MM.1S (cell line): ENCODE results near the gene SPPL3.

ENCODE experiments used
- EZH2 ChIP-seq: fragments of 300-600 bp; sonication (generic); optimal IDR thresholded peaks from 2 replicates; pipeline ENCODE3; 2017; ENCODE audit warnings: low read depth, mild to moderate bottlenecking, antibody characterized with exemption, low read length, mixed read lengths
- TF ChIP-seq, protein P1 (sequence below): fragments of 300-600 bp; sonication (generic); IDR thresholded peaks from 2 replicates; pipeline ENCODE4 v1.5.1; 2016; ENCODE audit warnings: antibody characterized with exemption, low read length, mixed read lengths

DNA sequence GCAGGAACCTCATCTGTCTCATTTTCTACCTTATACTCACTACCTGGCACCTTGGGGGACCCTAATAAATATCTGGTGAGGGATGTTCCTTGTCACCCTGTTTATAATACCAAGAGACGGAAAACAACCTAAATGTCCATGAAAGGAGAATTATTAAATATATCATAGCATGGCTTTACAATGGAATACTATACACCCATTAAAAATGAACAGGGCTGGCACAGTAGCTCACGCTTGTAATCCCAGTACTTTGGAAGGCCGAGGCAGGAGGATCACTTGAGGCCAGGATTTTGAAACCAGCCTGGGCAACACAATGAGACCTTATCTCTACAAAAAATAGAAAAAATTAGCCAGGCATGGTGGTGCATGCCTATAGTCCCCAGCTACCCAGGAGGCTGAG is 34.3 kb upstream of the SPPL3 start:
- TF ChIP-seq, protein P1, sequence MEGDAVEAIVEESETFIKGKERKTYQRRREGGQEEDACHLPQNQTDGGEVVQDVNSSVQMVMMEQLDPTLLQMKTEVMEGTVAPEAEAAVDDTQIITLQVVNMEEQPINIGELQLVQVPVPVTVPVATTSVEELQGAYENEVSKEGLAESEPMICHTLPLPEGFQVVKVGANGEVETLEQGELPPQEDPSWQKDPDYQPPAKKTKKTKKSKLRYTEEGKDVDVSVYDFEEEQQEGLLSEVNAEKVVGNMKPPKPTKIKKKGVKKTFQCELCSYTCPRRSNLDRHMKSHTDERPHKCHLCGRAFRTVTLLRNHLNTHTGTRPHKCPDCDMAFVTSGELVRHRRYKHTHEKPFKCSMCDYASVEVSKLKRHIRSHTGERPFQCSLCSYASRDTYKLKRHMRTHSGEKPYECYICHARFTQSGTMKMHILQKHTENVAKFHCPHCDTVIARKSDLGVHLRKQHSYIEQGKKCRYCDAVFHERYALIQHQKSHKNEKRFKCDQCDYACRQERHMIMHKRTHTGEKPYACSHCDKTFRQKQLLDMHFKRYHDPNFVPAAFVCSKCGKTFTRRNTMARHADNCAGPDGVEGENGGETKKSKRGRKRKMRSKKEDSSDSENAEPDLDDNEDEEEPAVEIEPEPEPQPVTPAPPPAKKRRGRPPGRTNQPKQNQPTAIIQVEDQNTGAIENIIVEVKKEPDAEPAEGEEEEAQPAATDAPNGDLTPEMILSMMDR: no peak
- TF ChIP-seq EZH2: no peak
